NCI-H82 treated with DMSO at 0.1 percent for 48 hours (cell line): ENCODE measurements around the gene ANKRD6.
"Not testable (repeated sequence)": the region's sequence is repeated elsewhere in the genome, so short reads cannot be mapped to it uniquely, and the experiment has no call there.

Experiments
- DNase-seq: peaks from one replicate; lab custom pipeline; 2025; ENCODE audit not compliant: unreplicated experiment; lab: John Stamatoyannopoulos, UW

Gene ANKRD6

DNA sequence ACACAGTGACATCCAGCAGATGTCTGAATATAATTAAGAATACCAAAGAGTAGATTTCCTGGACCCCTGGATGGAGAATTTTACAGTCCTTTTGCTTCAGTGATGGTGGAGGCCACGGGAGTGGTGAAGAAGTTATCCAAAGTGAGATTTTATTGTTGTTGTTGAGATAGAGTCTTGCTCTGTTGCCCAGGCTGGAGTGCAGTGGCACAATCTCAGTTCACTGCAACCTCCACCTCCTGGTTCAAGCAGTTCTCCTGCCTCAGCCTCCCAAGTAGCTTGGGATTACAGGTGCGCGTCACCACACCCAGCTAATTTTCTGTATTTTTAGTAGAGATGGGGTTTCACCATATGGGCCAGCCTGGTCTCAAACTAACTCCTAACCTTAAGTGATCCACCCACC lies 208.6 kb downstream of the ANKRD6 start:
- not testable (repeated sequence) for DNase-seq

DNA sequence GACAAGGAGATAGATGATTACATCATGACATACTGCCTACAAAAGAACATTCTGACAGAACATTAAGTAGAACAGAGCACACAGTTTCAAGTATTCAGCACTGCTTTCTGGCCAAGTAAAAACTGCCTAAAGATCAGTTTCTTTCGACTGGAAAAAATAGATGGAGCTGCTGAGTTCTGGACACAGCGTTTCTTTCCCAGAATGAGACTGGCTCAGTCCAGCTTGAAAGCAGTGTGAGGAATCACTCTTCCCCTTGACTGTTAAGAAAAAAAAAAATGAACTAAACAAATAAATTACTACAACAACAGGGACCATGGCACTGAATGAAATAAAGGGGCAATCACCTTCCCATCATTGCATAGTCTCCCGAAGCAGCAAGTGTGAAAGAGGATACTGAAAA lies 210.0 kb downstream of the ANKRD6 start:
- no peak for DNase-seq

DNA sequence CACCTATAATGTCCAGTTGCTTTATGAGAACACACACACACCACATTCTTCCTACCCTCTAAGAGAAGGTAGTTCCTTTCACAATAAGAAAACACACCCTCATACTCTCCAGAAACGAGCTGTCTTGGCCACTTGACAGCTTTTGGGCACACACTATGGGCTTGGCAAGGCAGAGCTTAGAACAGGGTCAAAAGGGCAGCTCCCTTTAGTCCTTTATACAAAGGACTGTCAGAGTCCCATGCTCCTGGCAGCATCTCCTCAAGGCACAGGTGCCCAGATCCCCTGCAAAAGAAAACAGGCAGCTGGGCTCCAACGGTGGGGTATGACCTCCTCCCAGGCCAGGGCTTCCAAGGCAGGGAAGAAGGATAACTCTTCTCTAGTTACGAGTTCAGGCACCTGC lies 210.5 kb downstream of the ANKRD6 start:
- no peak for DNase-seq

DNA sequence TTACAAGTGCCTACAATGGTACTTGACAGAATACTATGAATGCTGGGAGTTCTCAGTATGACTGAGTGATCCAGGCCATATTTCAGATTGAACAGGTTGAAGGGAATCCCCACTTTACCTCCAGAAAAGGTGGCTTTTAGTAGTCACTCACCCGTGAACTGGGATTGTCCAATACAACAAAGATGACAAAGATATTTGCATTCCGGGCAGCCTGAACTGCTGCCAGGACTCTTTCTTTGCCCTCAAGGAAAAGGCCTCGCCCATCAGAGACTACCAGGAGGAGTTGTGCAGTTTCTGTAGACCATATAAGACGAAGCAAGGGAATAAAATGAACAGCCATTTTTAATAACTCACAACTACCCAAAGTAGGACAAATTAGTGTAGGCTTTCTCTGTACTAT lies 211.9 kb downstream of the ANKRD6 start:
- DNase-seq, result no peak

DNA sequence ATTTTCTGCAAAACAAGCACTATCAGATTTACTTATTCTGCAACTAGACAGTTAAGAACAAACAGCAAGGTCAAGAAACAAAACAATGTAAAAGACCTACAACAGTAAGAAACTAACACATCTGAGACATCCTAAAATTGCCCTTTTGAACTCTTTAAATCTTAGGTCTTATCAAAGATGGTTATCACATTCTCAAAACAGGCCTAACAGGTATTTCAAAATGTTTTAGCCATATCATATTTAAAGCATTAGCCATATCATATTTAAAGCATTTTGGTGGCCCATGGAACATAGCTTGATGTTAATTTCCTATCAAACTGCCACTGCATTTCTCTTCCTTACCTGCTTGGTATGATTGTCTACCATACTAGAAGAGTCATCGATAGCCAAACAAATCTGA lies 216.7 kb downstream of the ANKRD6 start:
- DNase-seq, result no peak

DNA sequence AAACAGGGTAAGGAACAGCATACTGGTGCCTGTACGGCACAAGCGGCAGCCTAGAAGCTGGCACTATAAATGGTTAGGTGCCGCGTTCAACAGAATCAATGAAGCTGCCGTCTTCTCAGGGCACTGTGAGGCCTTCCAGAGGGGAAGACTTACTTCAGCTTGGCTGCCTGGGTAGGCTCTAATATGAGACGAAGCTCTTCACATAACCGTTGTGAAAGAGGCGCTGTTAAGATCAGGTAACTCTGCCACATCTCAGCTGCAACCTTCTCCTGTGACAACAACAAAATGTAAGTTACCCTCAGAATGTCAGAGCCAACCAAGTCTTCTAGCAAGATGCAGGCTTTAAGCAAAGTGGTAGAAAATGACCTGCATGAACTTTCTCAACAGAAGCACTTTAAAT lies 217.6 kb downstream of the ANKRD6 start:
- DNase-seq, result no peak

DNA sequence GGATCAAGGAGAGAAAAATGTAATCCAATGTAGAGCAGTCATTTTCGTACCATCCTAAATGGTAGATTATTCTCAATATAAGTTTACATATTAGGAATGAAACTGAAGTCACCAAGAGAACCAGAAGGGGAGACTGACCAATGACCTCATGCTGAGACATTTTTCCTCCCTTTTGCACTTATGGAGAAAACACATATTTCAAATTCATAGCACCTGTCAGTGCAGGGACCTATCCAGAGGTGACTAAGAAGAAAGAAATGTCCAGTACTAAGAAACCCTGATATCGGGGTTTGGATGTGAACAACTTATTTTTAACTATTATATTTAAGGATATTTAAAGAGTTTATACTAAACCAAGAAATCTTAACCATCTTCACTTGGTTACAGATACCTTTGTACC lies 222.2 kb downstream of the ANKRD6 start:
- DNase-seq, result no peak

DNA sequence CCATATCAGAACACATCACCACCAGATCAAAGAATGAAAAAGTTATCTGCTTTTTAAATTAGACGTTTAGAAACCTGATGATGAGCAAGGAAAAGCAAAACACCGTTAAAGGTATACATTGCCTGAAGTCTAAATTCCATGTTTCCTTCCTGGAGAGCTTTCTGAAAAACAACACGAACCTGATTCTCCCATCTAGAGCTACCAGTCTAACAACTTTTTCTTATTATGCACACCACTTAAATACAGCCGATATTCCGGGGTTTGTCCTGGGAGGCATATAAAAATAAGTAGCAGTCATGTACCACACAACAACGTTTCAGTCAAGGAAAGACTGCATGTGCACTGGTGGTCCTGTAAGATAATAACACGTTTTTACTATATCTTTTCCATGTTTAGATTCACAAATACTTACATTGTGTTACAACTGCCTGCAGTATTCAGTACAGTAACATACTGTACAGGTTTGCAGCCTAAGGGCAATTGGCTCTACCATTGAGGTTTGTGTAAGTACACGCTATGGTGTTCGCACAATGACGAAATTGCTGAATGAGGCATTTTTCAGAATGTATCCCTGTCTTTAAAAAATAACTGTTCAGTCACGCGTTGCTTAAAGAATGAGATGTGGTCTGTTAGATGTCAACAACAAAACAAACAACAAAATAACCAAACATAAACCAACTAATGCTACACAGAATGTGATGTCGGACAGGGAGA lies 224.7 kb downstream of the ANKRD6 start:
- no peak for DNase-seq

DNA sequence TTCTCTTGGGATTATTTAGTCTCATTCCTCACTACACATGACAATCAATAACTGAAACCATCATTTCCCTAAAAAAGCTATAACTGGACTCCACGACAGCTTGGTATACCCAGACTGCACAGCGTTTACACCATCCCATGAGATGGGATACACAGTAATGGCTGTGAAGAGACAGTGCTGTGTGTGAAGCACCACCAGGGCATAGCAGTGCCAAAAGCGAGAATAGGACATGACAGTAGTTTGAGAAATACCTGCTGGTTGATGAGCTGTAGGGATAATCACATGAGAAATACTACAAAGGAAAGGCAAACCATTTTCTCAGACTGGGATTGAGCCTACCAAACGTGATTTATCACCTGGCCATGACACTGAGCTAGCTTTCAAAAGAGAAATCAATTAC lies 228.0 kb downstream of the ANKRD6 start:
- DNase-seq, result no peak

DNA sequence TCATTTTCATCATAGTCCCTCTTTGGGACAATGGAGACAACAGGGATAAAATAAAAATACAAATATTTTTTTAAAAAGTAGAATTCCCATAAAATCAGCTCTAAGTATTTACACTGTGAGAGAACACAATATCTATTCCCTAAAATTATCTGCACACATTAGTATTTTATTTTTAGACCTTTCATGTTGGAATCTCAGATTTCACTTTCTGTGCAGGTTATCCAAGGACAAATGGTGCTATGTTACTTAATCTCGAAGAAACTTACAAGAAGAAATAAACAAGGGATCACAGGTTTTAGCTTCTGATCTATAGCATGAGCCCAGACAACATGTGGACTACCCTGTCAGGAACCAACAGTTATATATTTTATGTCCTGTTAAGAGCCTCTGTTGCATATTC lies 228.6 kb downstream of the ANKRD6 start:
- DNase-seq, result no peak

DNA sequence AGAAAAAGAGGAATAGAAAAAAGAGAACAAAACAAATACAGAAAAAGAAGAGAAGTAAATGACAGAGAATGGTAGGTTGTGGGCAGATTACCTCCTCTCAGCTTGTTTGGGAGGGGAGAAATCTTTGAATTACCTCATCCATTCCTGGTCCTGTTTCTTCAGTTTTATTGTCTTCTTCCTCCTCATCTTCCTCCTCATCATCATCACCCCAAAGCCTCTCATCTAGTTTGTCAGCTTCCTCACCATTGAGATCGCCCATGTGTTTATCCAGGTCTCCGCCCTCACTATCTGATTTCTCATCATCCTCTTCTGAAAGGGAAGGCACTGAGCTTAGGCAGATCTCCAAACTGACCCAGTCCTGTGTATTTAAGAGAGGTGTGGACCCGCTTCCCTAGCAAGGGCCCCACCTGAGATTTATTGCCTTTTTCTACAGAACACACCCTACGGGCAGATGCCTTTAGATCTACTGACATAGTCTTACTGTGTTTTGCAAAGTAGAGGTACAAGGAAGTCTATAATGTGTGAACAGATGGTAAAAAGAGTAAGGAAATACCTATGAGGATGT lies 229.8 kb downstream of the ANKRD6 start:
- no peak for DNase-seq

DNA sequence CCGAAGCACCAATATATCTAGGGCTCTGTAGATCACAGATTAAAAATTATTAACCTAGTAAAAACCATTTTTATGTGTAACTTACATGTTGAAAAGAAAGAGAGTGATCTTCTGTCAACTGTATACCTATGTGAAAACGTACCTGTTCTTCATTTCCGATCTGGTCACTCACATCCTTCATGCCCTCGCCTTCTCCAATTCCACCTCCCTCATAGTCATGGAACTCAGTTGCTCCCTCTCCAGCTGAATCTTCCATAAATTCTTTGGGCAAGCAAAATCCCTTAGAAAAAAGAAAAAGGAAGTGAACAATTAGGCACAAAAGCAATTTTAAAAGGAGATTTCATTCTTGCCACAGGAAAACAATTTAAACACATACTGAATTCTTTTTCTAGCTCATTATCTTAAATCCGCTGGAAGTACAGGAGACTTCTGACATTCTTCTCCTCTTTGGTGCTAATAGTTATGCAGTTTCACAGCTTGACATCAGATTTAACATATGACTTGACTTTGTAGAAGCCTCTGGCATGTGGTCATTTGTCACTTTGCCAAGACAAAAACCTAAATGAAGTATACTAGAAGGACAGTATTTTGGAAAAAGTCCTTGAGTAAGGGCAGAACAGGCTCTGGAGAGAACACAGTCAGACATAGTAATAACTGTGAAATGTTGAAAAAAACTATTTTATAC lies 235.1 kb downstream of the ANKRD6 start:
- no peak for DNase-seq

DNA sequence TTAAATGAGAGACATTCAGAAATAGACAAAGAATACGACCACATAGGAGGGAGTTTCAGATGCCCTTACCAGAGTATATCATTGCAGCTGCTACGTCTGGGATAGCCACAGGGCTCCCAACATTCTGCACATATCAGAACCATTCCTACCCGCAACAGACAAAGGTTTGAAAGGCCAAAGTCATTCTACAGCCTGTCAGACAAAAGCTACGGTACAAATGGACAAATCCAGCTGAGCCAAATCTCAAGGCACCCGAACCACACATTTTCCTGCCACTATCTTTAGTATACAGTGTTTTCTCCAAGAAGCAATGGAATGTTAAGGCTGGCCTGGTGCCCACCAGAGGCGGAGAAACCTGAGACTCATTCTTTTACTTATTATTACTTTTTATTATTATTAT lies 236.1 kb downstream of the ANKRD6 start:
- no peak for DNase-seq

DNA sequence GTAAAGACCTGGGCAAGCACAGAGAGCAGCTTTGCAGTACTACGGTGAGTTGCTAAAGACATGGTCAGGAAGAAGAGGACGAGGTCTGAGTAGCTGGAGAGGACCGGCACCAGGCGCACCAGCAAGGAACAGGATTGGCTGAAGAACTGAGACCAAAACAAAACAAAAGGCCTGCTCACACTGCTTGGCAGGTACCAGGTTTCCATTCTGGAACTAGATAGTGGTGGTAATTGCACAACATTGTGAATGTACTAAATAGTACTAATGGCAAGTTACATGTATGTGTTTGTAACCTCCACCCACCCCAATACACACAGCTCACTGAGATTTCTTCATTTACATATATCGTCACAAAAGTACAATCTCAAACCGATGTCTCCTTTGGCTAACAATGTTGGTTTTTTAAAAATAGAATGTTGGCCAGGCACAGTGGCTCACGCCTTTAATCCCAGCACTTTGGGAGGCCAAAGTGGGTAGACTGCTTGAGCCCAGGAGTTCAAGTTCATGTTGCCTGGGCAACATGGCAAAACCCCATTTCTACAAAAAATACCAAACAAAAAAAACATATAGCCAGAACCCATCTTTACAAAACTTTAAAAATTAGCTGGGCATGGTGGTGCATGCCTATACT lies 238.1 kb downstream of the ANKRD6 start:
- DNase-seq, result no peak

DNA sequence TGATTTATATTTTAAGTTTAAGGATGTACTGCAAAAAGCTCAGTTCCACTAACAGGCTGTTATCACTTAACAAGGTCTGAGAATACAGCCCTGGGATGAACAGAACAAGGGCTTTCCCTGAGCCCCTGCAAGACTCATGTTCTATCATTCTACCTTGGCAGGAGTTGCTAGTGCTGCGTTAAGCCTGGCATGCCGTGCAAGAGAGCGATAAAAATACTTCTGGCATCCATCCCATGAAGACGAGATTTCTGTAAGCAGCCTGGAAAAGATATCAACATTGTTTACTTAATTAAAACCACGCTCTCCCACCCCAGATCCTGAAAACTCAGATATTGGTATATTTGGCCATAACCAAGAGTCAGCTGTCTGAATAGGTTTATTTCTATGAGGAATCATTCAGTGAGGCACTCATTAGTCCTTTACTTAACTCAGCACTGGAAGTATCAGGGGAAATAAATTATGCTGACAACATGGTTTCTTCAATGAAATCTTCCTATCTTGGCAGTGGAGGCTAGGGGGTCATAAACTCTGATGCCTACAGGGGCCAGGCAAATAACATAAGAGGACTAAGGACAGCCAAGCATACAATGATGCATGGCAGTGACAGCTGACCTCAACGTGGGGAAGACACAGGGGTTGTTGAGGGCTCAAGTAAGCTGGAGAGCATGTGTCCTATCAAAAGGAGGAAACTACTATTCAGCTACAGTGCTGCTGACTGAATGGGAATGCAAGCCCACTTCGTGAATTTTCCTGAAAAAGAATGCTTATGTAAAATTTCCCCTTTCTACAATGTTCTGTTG lies 243.2 kb downstream of the ANKRD6 start:
- DNase-seq, result no peak

DNA sequence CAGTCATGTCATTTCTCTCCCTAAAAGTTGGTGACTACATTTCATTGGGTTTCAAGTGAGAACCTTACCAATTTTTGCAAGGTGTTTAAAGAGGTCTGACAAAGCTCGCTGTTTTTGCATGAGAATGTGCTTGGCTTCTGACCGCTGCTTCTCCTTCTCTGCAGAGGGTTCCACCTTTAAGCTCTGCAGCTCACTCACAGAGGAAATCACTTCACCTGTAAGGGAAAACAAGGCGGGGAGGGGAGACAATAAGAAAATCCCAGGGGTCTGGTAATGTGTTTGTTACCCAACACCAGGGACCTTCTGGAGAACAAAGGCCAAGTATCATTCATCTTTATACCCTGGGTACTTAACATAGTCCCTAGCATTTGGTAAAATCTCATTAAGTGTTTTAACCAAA lies 245.6 kb downstream of the ANKRD6 start:
- DNase-seq, result no peak

DNA sequence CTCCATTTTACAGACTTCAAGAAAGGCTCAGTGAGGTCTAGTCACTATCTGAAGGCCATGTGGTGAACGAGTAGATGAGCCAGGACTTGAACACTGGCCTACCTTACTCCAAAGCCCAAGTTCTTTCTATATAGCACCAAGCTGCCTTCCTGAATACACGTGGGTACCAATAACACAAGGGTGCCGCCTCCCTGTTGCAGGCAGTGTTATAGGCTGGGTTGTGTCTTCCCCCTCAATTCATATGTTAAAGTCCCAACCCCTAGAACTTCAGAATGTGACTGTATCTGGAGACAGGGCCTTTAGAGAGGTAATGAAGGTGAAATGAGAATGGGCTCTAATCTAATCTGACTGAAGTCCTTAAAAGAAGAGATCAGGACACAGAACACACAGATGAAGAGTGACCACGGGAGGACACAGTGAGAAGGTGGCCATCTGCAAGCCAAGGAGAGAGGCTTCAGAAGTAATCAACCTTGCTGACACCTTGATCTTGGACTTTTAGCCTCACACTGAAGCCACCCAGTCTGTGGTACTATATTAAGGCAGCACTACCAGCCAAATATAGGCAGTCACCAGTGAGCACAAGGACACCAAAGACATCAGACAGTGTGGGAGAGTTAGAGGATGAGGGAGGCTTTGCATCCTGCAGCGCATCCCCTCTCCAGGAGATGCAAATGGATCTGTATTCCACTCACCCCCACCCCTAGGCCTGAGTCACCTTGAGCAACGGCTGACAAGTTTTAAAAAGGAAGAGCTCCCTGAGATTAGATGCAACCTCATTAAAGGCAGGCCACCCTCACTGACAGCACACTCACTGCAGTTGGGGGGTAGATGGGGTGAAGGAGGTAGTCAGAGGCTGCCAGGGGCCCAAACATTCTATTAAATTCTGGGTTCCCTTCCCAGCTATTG lies 246.5 kb downstream of the ANKRD6 start:
- no peak for DNase-seq

DNA sequence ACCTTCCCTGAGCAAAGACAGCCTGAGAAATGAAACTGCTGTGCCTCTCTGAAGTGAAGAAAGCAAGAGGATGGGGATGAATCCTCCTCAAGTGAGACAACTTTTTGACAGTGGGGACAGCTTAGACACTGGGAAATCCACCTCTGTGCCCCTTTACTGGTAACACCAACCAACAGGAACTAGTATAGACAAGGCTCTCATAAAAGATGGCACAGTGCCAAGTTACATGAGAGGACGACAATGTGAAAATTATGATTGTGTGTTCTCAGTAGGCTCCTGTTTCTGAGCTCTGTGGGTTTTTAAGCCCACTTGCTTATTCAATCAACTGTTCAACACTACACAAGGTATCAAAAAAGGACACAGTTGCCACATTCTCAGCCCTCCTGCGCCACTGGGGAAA lies 247.2 kb downstream of the ANKRD6 start:
- no peak for DNase-seq

DNA sequence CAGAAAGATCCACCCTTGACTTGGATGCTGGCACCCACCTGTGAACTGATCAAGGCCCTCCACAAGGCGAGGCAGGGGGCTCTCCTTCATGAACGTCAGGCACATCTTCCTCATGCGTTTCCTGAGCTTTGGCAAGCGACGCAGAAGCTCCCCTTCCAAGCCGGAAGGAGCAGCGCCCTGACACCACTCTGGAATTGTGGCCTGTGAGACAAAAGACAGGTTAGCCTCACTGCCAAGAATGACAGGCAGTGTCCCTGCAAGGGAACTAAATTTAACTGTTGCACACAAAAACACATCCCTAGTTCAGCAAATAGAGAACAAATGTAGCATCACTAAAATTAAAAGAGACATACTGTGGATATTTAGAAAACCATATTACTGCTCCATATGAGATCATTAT lies 247.6 kb downstream of the ANKRD6 start:
- no peak for DNase-seq

DNA sequence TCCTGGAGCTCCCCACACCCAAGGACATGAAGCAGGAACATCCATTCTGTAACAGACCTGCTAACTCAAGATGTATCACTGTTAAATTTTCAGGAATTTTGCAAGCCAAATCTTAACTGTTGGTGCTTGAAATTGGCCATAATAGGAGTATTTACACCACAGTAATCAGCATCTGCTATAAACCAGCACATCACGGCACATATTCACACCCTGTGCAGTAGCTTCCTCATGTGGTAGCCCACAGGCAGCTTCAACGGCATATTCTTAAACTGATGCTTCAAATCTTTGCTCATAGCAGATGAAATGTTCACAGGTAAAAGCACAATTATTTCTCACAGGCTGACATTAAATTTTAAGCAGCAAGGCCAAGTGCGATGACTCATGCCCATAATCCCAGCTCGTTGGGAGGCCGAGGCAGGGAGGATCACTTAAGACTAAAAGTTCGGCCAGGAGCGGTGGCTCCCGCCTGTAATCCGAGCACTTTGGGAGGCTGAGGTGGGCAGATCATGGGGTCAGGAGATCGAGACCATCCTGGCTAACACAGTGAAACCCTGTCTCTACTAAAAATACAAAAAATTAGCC lies 249.1 kb downstream of the ANKRD6 start:
- no peak for DNase-seq
